CD4-positive, alpha-beta T cell (primary cell): ENCODE measurements around the gene SYT5. TPM values are rescaled to one million over a fixed set of nuclear protein-coding genes. Genes with fewer than 3 reads are reported as not detected.

ENCODE experiments used
- ATAC-seq: fragments of 200-7000 bp; cut with Tn5 transposase; one replicate; pipeline ENCODE4 v1.10.0; 2022; ENCODE audit warnings: mild to moderate bottlenecking; ENCODE audit not compliant: poor library complexity
- CTCF ChIA-PET: fragments of 350-600 bp; sonication (Branson Sonifier 250); formaldehyde crosslinking; loops from one replicate; lab custom pipeline; 2021; ENCODE audit warnings: antibody characterized with exemption, inconsistent platforms; lab: Charles Lee
- POLR2A ChIA-PET: fragments of 350-600 bp; sonication (Branson Sonifier 250); formaldehyde crosslinking; loops from one replicate; lab custom pipeline; 2021; ENCODE audit warnings: antibody characterized with exemption, inconsistent platforms; lab: Charles Lee
- DNase-seq, 14 experiments: peaks; one replicate each; pipeline ENCODE4 v3.0.0-alpha.2; 2013 to 2020; ENCODE audit warnings: mixed read lengths in 2 of 14
- H3K27ac ChIP-seq, 2 donors: one replicate each; pipeline versions ENCODE4 v1.5.1 to v1.7.0; 2013; ENCODE audit warnings: low read length in 2 of 2, low read depth in 1 of 2, mild to moderate bottlenecking in 1 of 2
- H3K27me3 ChIP-seq, 2 experiments: 1 replicate in 1 of 2; 2 replicates in 1 of 2; pipeline versions ENCODE4 v1.6.1 to v1.7.0; 2013; ENCODE audit warnings: low read length in 2 of 2, control low read depth in 1 of 2, mild to moderate bottlenecking in 1 of 2, moderate library complexity in 1 of 2; ENCODE audit not compliant: insufficient read depth in 2 of 2, control insufficient read depth in 1 of 2
- H3K36me3 ChIP-seq: one replicate; pipeline ENCODE4 v1.6.1; 2013; ENCODE audit warnings: low read length, control low read depth; ENCODE audit not compliant: insufficient read depth
- H3K4me1 ChIP-seq: one replicate; pipeline ENCODE4 v1.6.1; 2013; ENCODE audit warnings: low read length, control low read depth; ENCODE audit not compliant: insufficient read depth
- H3K4me3 ChIP-seq: one replicate; pipeline ENCODE4 v1.5.1; 2013; ENCODE audit warnings: mild to moderate bottlenecking, low read length, moderate library complexity
- H3K9me3 ChIP-seq, 2 experiments: 1 replicate in 1 of 2; 2 replicates in 1 of 2; pipeline versions ENCODE4 v1.6.1 to v1.7.0; 2013; ENCODE audit warnings: low read length in 2 of 2, mild to moderate bottlenecking in 2 of 2, control low read depth in 1 of 2, moderate library complexity in 1 of 2; ENCODE audit not compliant: control insufficient read depth in 1 of 2, insufficient read depth in 1 of 2
- H3K27ac Mint-ChIP-seq: one replicate; pipeline ENCODE4 v1.8.0; 2020; ENCODE audit warnings: mixed read lengths
- H3K27me3 Mint-ChIP-seq: one replicate; pipeline ENCODE4 v1.8.0; 2021; ENCODE audit warnings: mixed read lengths
- H3K36me3 Mint-ChIP-seq: one replicate; pipeline ENCODE4 v1.8.0; 2021; ENCODE audit warnings: low read depth, mixed read lengths
- H3K4me1 Mint-ChIP-seq: one replicate; pipeline ENCODE4 v1.8.0; 2021; ENCODE audit warnings: low read depth, mixed read lengths
- H3K4me3 Mint-ChIP-seq: one replicate; pipeline ENCODE4 v1.8.0; 2020; ENCODE audit warnings: mild to moderate bottlenecking, mixed read lengths
- H3K9me3 Mint-ChIP-seq: one replicate; pipeline ENCODE4 v1.8.0; 2020; ENCODE audit warnings: mixed read lengths
- intact Hi-C, 2 experiments: fragments of 100-400 bp; cut with DNase I in 1 of 2; cut with micrococcal nuclease in 1 of 2; formaldehyde crosslinking; loops; one replicate each; pipeline versions ENCODE4 v1.15.1 to v1.9.0; 2023 to 2025; cut with DNase I, micrococcal nuclease
- microRNA-seq: library from miRNA; unstranded; fragments of <30 nt; microRNA quantifications from one replicate; pipeline ENCODE4 v1.2.0, GENCODE V29; 2021; ENCODE audit warnings: borderline microRNAs expressed, borderline replicate concordance
- total RNA-seq, 174 experiments: library from RNA in 2 of 174; stranded (reverse) in 2 of 174; gene quantifications; one replicate each; pipeline ENCODE4 v1.2.3 and lab custom pipeline; 2021 to 2026
- TF ChIP-seq, protein P1 (sequence below): fragments of 200-600 bp; IDR thresholded peaks from one replicate; pipeline ENCODE4 v1.8.0; 2022; ENCODE audit warnings: antibody characterized with exemption, mild to moderate bottlenecking

The SYT5 gene
- total RNA-seq, 2 experiments from 2014 or later, result 0.41 to 0.56 TPM

DNA sequence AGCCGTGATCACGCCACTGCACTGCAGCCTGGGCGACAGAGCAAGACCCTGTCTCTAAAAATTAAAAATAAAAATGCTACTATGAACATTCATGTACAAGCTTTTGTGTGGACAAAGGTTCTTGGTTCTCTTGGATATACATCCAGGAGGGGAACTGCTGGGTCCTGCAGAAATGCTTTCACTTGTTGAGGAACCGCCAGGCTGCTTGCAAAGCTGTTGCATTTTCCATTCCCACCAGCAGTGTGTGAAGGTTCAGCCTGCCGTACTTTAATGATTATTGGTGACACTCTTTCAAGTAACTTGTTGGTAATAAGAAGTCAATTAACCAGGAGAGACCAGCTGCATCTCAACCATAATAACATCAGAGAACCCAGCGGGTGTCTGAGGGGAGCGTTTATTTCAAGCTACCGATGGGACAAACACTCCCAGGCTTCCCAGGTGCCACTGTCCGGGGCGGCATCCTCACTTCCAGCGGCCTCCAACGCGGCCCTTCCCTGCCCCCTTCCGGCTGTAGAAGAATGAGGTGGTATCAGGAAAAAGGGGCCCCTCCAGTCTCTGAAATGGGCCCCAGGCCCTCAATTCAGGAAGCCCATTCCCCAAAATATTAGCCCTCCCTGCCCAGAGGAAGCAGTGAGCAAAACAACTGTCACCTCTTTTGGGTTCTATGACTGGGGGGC lies 47.5 kb downstream of the SYT5 start:
- TF ChIP-seq, protein P1, sequence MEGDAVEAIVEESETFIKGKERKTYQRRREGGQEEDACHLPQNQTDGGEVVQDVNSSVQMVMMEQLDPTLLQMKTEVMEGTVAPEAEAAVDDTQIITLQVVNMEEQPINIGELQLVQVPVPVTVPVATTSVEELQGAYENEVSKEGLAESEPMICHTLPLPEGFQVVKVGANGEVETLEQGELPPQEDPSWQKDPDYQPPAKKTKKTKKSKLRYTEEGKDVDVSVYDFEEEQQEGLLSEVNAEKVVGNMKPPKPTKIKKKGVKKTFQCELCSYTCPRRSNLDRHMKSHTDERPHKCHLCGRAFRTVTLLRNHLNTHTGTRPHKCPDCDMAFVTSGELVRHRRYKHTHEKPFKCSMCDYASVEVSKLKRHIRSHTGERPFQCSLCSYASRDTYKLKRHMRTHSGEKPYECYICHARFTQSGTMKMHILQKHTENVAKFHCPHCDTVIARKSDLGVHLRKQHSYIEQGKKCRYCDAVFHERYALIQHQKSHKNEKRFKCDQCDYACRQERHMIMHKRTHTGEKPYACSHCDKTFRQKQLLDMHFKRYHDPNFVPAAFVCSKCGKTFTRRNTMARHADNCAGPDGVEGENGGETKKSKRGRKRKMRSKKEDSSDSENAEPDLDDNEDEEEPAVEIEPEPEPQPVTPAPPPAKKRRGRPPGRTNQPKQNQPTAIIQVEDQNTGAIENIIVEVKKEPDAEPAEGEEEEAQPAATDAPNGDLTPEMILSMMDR, result no peak
- H3K36me3 ChIP-seq, result no peaks in the 10 kb centered on the region
- no peak for ATAC-seq
- H3K27me3 ChIP-seq, result peaks cover 26 to 27% of the 10 kb centered on the region in 2 experiments
- ChIA-PET POLR2A (no interaction called here), CTCF (no interaction called here)
- no peak overlapping the region for H3K27ac Mint-ChIP-seq
- no peaks in the 10 kb centered on the region for H3K4me1 Mint-ChIP-seq
- no peaks in the 10 kb centered on the region for H3K36me3 Mint-ChIP-seq
- peaks cover 49% of the 10 kb centered on the region for H3K27me3 Mint-ChIP-seq
- DNase-seq, result no peak
- no peaks in the 10 kb centered on the region for H3K9me3 Mint-ChIP-seq
- H3K4me1 ChIP-seq, result no peaks in the 10 kb centered on the region
- no peak overlapping the region for H3K27ac ChIP-seq
- H3K9me3 ChIP-seq, result peaks cover 0 to 6% of the 10 kb centered on the region in 2 experiments
- intact Hi-C loops, result no loop called here
- no peak overlapping the region for H3K4me3 ChIP-seq
- H3K4me3 Mint-ChIP-seq, result no peak overlapping the region

GRCh38 chr19:55131421-55131820 lies 48.7 kb downstream of the SYT5 start:
- intact Hi-C loops, result loop anchor here in 1 of 2 experiments (2.0 kb wide), 1 partner anchor 65 kb away; no protein-coding TSS in a partner anchor
- Histone ChIP-seq H3K27ac (no peak overlapping the region), H3K9me3 (peaks cover 0 to 6% of the 10 kb centered on the region in 2 experiments), H3K4me1 (no peaks in the 10 kb centered on the region), H3K36me3 (no peaks in the 10 kb centered on the region), H3K4me3 (no peak overlapping the region), H3K27me3 (peaks cover 20 to 22% of the 10 kb centered on the region in 2 experiments)
- Mint-ChIP-seq H3K36me3 (no peaks in the 10 kb centered on the region), H3K27me3 (peaks cover 55% of the 10 kb centered on the region), H3K27ac (no peak overlapping the region), H3K4me1 (no peaks in the 10 kb centered on the region), H3K4me3 (no peak overlapping the region), H3K9me3 (no peaks in the 10 kb centered on the region)
- ATAC-seq (no peak), DNase-seq (no peak)
- CTCF ChIA-PET, result no interaction called here
- TF ChIP-seq, protein P1, result no peak
- POLR2A ChIA-PET, result no interaction called here

Small RNAs within 50 kb of the gene (microRNA-seq; reads per million reads assigned to microRNA genes)
- gene MIR7975, result not detected

Other genes with a start within 250 kb of the SYT5 start
- not detected for gene NLRP7, start 232.8 kb downstream of the SYT5 start, total RNA-seq
- 1 to 10 TPM; 6.5 to 8.1 TPM for gene NLRP2, start 213.9 kb downstream of the SYT5 start, total RNA-seq
- under 1 TPM; 0.38 to 0.47 TPM for gene GP6, start 142.0 kb downstream of the SYT5 start, total RNA-seq
- gene RDH13, start 117.1 kb downstream of the SYT5 start, total RNA-seq, result 1 to 10 TPM; 7.4 to 8.8 TPM
- gene EPS8L1, start 104.4 kb downstream of the SYT5 start, total RNA-seq, result 1 to 10 TPM; 2.0 to 2.2 TPM
- gene PPP1R12C, start 62.7 kb downstream of the SYT5 start, total RNA-seq, result 100 to 1,000 TPM; 123 to 136 TPM
- gene TNNT1, start 31.1 kb downstream of the SYT5 start, total RNA-seq, result not detected
- gene TNNI3, start 22.6 kb downstream of the SYT5 start, total RNA-seq, result not detected
- not detected for gene DNAAF3, start 13.7 kb downstream of the SYT5 start, total RNA-seq
- gene PTPRH, start 29.2 kb upstream of the SYT5 start, total RNA-seq, result not detected
- gene TMEM86B, start 48.5 kb upstream of the SYT5 start, total RNA-seq, result 10 to 100 TPM; 11.7 to 11.8 TPM
- 100 to 1,000 TPM; 172 to 182 TPM for gene PPP6R1, start 78.7 kb upstream of the SYT5 start, total RNA-seq
- 10 to 100 TPM; 14.3 to 15.1 TPM for gene HSPBP1, start 99.8 kb upstream of the SYT5 start, total RNA-seq
- gene BRSK1, start 103.7 kb upstream of the SYT5 start, total RNA-seq, result 1 to 10 TPM; 2.6 to 2.7 TPM
- gene TMEM150B, start 145.1 kb upstream of the SYT5 start, total RNA-seq, result not detected
- 100 to 1,000 TPM; 113 to 115 TPM for gene KMT5C, start 159.6 kb upstream of the SYT5 start, total RNA-seq
- gene COX6B2, start 174.4 kb upstream of the SYT5 start, total RNA-seq, result under 1 TPM in 1 of 2 experiments, not detected in 1; 0.28 TPM
- under 1 TPM in 1 of 2 experiments, not detected in 1; 0.08 TPM for gene GARIN5B, start 183.0 kb upstream of the SYT5 start, total RNA-seq
- under 1 TPM; 0.22 to 0.92 TPM for gene IL11, start 190.2 kb upstream of the SYT5 start, total RNA-seq
- not detected for gene TMEM190, start 196.5 kb upstream of the SYT5 start, total RNA-seq
- 10 to 100 TPM; 14.2 to 14.3 TPM for gene TMEM238, start 204.0 kb upstream of the SYT5 start, total RNA-seq
- gene RPL28, start 205.6 kb upstream of the SYT5 start, total RNA-seq, result 1,000 to 10,000 TPM; 3,995 to 4,178 TPM
- 10 to 100 TPM; 50.9 to 62.9 TPM for gene UBE2S, start 227.5 kb upstream of the SYT5 start, total RNA-seq